Upper lobe of left lung (tissue), 6 donors: ENCODE results near the gene TRIM56. TPM values are rescaled to one million over a fixed set of nuclear protein-coding genes. Genes with fewer than 3 reads are reported as not detected.
"Not testable (repeated sequence)": the region's sequence is repeated elsewhere in the genome, so short reads cannot be mapped to it uniquely, and the experiment has no call there.

Experiments
- ATAC-seq, 2 donors: fragments of 200-7000 bp; cut with Tn5 transposase; one replicate each; pipeline ENCODE4 v1.9.1; 2022; ENCODE audit warnings: mild to moderate bottlenecking in 2 of 2, moderate library complexity in 2 of 2; ENCODE audit not compliant: low FRiP score in 2 of 2
- DNase-seq, 2 donors: peaks; one replicate each; pipeline ENCODE4 v3.0.0-alpha.2; 2019 to 2020
- H3K27ac ChIP-seq, 4 donors: fragments of 200-600 bp; sonication (generic); one replicate each; pipeline ENCODE4 v1.5.1; 2016 to 2019
- H3K27me3 ChIP-seq, 4 donors: fragments of 200-600 bp; sonication (generic); one replicate each; pipeline ENCODE4 v1.5.1; 2017 to 2019
- H3K36me3 ChIP-seq, 4 donors: fragments of 200-600 bp; sonication (generic); one replicate each; pipeline ENCODE4 v1.5.1; 2016 to 2019
- H3K4me1 ChIP-seq, 4 donors: fragments of 200-600 bp; sonication (generic); one replicate each; pipeline ENCODE4 v1.5.1; 2018 to 2019
- H3K4me3 ChIP-seq, 4 donors: fragments of 200-600 bp; sonication (generic); one replicate each; pipeline ENCODE4 v1.5.1; 2017 to 2019; ENCODE audit warnings: mild to moderate bottlenecking in 2 of 4, moderate library complexity in 1 of 4
- H3K9me3 ChIP-seq, 4 donors: fragments of 200-600 bp; sonication (generic); one replicate each; pipeline ENCODE4 v1.5.1; 2018 to 2019
- EP300 ChIP-seq, 4 donors: sonication (generic); formaldehyde crosslinking; IDR thresholded peaks; one replicate each; pipeline ENCODE4 v1.5.1; 2017; ENCODE audit warnings: antibody characterized with exemption in 4 of 4, control low read depth in 2 of 4
- POLR2A ChIP-seq, 4 donors: fragments of 450-650 bp; IDR thresholded peaks; one replicate each; pipeline ENCODE4 v1.5.1; 2016 to 2017; ENCODE audit warnings: antibody characterized with exemption in 4 of 4, mild to moderate bottlenecking in 2 of 4
- POLR2AphosphoS5 ChIP-seq, 2 donors: sonication (generic); formaldehyde crosslinking; IDR thresholded peaks; one replicate each; pipeline ENCODE4 v1.5.1; 2017; ENCODE audit warnings: antibody characterized with exemption in 2 of 2
- WGBS, 2 donors: methylation state at CpG; one replicate each; pipeline ENCODE4 v1.1.5; 2017 to 2018; 5-methylcytosine and 5-hydroxymethylcytosine counted together
- total RNA-seq, 6 donors: library from RNA; depleted of rRNA in 4 of 6; stranded (reverse); fragments of >200 nt in 4 of 6; gene quantifications; one replicate each; pipeline versions ENCODE4 v1.1.0 to v1.2.1, GENCODE V29; 2016 to 2021
- TF ChIP-seq, protein P1 (sequence below), 6 experiments: fragments of 450-650 bp in 4 of 6; fragments of 200-600 bp in 2 of 6; sonication (generic) in 2 of 6; IDR thresholded peaks; one replicate each; pipeline ENCODE4 v1.5.1; 2016 to 2019; ENCODE audit warnings: antibody characterized with exemption in 6 of 6
- donor health status: DM: no; HTN: no; CAD: no; lungs with moderate emphysema.
- donor health status: DM: no; HTN: yes; CAD: no; lungs with severe emphysema.

The TRIM56 gene
- total RNA-seq, 6 donors from 2014 or later = 25.4 to 66.1 (median 51.3) TPM

DNA sequence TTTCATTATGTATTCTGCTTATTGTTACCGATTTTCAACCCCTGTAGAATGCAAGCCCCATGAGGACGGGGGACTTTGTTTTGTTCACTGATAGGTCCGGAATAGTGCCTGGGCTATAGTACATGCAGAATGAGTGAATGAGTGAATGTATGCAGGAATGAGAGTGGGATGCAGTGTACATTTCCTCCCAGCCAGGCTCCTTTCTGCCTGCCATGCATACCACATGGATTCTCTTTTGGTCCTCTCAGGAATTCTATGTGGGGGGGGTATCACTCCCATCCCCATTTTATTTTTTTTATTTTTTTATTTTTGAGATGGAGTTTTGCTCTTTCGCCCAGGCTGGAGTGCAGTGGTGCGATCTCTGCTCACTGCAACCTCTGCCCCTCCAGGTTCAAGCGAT, 16.7 kb downstream of the TRIM56 start:
- no peaks in the 10 kb centered on the region for H3K36me3 ChIP-seq
- H3K4me1 ChIP-seq = peaks cover 19 to 27% (median 23%) of the 10 kb centered on the region in 4 donors
- H3K27me3 ChIP-seq = no peaks in the 10 kb centered on the region
- ATAC-seq (no peak), DNase-seq (no peak)
- TF ChIP-seq, protein P1, sequence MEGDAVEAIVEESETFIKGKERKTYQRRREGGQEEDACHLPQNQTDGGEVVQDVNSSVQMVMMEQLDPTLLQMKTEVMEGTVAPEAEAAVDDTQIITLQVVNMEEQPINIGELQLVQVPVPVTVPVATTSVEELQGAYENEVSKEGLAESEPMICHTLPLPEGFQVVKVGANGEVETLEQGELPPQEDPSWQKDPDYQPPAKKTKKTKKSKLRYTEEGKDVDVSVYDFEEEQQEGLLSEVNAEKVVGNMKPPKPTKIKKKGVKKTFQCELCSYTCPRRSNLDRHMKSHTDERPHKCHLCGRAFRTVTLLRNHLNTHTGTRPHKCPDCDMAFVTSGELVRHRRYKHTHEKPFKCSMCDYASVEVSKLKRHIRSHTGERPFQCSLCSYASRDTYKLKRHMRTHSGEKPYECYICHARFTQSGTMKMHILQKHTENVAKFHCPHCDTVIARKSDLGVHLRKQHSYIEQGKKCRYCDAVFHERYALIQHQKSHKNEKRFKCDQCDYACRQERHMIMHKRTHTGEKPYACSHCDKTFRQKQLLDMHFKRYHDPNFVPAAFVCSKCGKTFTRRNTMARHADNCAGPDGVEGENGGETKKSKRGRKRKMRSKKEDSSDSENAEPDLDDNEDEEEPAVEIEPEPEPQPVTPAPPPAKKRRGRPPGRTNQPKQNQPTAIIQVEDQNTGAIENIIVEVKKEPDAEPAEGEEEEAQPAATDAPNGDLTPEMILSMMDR (IDR thresholded peaks at IDR 0.05) = no peak
- no peak for TF ChIP-seq POLR2A (IDR thresholded peaks at IDR 0.05)
- no peak for TF ChIP-seq POLR2AphosphoS5 (IDR thresholded peaks at IDR 0.05)
- no peak for TF ChIP-seq EP300 (IDR thresholded peaks at IDR 0.05)
- 87 to 95% methylated on average over 6 of the region's 6 CpGs for WGBS, 2 donors
- H3K4me3 ChIP-seq = no peak overlapping the region
- H3K9me3 ChIP-seq = no peaks in the 10 kb centered on the region
- H3K27ac ChIP-seq = no peak overlapping the region

DNA sequence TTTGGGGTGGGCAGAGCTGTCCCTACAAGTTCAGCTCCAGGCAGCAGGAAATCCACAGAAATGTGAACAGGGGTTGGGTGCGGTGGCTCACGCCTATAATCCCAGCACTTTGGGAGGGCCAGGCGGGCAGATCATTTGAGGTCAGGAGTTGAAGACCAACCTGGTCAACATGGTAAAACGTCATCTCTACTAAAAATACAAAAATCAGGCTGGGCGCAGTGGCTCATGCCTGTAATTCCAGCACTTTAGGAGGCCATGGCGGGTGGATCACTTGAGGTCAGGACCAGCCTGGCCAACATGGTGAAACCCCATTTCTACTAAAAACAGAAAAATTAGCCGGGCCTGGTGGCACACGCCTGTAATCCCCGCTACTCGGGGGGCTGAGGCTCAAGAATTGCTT, 18.4 kb downstream of the TRIM56 start:
- H3K4me3 ChIP-seq, H3K9me3 ChIP-seq, H3K36me3 ChIP-seq, DNase-seq, ATAC-seq, H3K27me3 ChIP-seq: not testable (repeated sequence)
- Histone ChIP-seq H3K27ac (peak overlapping the region in 1 of 4 donors; percentile 64), H3K4me1 (peaks cover 25 to 40% (median 34%) of the 10 kb centered on the region in 4 donors)
- 85 to 89% methylated on average over 10 of the region's 10 CpGs for WGBS, 2 donors

DNA sequence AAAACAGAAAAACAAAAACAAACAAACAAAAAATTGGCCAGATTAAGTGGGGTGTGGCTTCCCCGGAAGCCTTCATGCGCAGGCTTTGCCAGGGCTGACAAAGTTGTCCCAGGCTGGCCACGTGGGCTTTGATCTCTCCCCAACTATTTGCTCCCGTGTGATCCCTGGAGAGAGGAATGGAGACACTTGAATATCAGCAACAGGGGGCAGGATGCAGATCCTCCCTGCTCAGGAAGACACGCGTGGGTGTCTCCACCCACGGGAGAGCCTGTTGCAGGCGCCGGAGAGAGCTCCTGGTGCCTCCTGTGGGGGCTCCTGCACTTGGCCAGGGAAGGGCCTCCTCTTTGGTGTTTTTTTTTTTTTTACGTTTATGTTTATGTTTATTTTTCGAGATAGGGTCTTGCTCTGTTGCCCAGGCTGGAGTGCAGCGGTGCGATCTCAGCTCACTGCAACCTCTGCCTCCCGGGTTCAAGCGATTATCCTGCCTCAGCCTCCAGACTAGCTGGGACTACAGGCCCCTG, 19.0 kb downstream of the TRIM56 start:
- ATAC-seq (no peak), DNase-seq (no peak)
- Histone ChIP-seq H3K27me3 (no peaks in the 10 kb centered on the region), H3K4me3 (no peak overlapping the region), H3K4me1 (peaks cover 27 to 44% (median 39%) of the 10 kb centered on the region in 4 donors), H3K36me3 (no peaks in the 10 kb centered on the region), H3K27ac (peak overlapping the region in 1 of 4 donors; percentile 64), H3K9me3 (no peaks in the 10 kb centered on the region)
- TF ChIP-seq, protein P1 (IDR thresholded peaks at IDR 0.05) = no peak
- TF ChIP-seq EP300 (IDR thresholded peaks at IDR 0.05) = no peak
- TF ChIP-seq POLR2AphosphoS5 (IDR thresholded peaks at IDR 0.05) = no peak
- TF ChIP-seq POLR2A (IDR thresholded peaks at IDR 0.05) = no peak
- 55 to 68% methylated on average over 15 of the region's 15 CpGs for WGBS, 2 donors

DNA sequence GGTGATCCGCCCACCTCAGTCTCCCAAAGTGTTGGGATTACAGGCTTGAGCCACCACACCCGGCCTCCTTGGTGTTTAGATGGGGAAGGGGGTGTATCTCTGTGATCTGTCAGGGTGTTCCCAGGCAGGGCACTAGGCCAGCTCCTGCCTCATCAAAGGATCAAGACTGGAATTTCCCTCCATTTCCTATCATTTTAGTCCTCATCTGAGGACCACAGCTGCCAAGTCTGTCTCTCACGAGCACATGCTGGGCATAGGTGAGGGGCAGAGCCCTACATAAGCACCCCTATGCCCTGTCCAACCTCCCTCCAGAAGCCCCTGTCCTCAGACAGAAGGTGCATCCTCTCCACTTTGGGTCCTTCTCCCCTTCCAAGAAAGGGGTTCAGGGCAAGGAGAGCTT, 19.5 kb downstream of the TRIM56 start:
- H3K36me3 ChIP-seq = no peaks in the 10 kb centered on the region

DNA sequence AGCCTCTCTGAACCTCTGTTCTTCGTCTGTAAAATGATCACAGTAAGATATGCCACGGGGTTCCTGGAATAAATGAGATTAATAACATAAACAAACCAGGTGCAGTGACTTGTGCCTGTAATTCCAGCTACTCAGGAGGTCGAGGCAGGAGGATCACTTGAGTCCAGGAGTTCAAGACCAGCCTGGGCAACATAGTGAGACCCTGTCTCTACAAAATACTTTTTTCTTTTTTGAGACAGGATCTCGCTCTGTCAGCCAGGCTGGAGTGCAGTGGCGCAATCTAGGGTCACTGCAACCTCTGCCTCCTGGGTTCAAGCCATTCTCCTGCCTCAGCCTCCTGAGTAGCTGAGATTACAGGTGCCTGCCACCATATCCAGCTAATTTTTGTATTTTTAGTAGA, 20.0 kb downstream of the TRIM56 start:
- not testable (repeated sequence) for H3K4me3 ChIP-seq, ATAC-seq, H3K36me3 ChIP-seq, H3K9me3 ChIP-seq, DNase-seq, H3K27me3 ChIP-seq
- H3K27ac ChIP-seq = peak overlapping the region in 2 of 4 donors; percentile 11 to 64
- WGBS, 2 donors = 71 to 72% methylated on average over 5 of the region's 5 CpGs
- peaks cover 17 to 36% (median 32%) of the 10 kb centered on the region in 4 donors for H3K4me1 ChIP-seq

More for the DNA sequence above, 19.5 kb downstream of the TRIM56 start:
- ATAC-seq (no peak), DNase-seq (no peak)
- H3K4me3 ChIP-seq = no peak overlapping the region
- H3K9me3 ChIP-seq = no peaks in the 10 kb centered on the region
- H3K4me1 ChIP-seq = peaks cover 22 to 40% (median 37%) of the 10 kb centered on the region in 4 donors
- 46 to 74% methylated on average over 3 of the region's 3 CpGs for WGBS, 2 donors
- H3K27ac ChIP-seq = peak overlapping the region in 2 of 4 donors; percentile 11 to 64
- TF ChIP-seq EP300 (IDR thresholded peaks at IDR 0.05) (peak in 2 of 4 donors; percentile 6 to 35), POLR2AphosphoS5 (IDR thresholded peaks at IDR 0.05) (peak in 1 of 2 donors; percentile 22), POLR2A (IDR thresholded peaks at IDR 0.05) (no peak)
- TF ChIP-seq, protein P1 (IDR thresholded peaks at IDR 0.05) = no peak
- no peaks in the 10 kb centered on the region for H3K27me3 ChIP-seq

DNA sequence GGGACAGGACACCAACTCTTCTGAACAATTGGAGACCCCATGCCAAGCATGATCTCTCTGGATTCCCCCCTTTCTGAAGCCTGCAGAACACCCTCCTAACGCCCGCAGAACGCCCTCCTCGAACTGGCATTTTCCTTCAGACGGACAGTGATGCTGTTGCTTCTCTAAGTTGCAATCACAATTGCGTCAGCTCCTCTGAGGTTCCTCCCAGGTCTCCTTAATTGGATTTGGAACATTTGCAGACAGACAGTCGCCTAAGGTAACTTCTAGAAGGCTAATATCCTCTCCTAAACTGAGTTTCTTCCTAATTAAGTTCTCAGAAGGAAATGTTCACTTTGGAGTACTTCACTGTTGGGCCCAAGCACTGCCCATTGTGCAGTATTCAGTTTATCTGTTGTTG, 21.1 kb downstream of the TRIM56 start:
- Histone ChIP-seq H3K9me3 (no peaks in the 10 kb centered on the region), H3K4me1 (peaks cover 15 to 41% (median 34%) of the 10 kb centered on the region in 4 donors), H3K4me3 (no peak overlapping the region), H3K36me3 (no peaks in the 10 kb centered on the region), H3K27ac (no peak overlapping the region), H3K27me3 (no peaks in the 10 kb centered on the region)
- DNase-seq (no peak), ATAC-seq (no peak)
- TF ChIP-seq POLR2AphosphoS5 (IDR thresholded peaks at IDR 0.05) (no peak), EP300 (IDR thresholded peaks at IDR 0.05) (no peak), POLR2A (IDR thresholded peaks at IDR 0.05) (no peak)
- TF ChIP-seq, protein P1 (IDR thresholded peaks at IDR 0.05) = no peak
- WGBS, 2 donors = 77 to 81% methylated on average over 7 of the region's 7 CpGs
